Measurements from ENCODE around the gene KCNIP4. TPM values are rescaled to one million over a fixed set of nuclear protein-coding genes. Genes with fewer than 3 reads are reported as not detected.

Gene KCNIP4
- polyA plus RNA-seq, 1 donor (not counting 4 experiments of a cell fraction or from before 2014, with no cell fraction given), result 0.07 TPM

GRCh38 chr4:20839957-20840356 is 1108.6 kb downstream of the KCNIP4 start:
- no peaks in the 10 kb centered on the region for H3K9me1 ChIP-seq (ENCODE audit: control insufficient read depth, extremely low read depth, insufficient read depth, low read length)
- H4K20me1 ChIP-seq (ENCODE audit: control insufficient read depth, extremely low read depth, insufficient read depth, low read length), result no peaks in the 10 kb centered on the region
- H3K27me3 ChIP-seq (ENCODE audit: control insufficient read depth, extremely low read depth, insufficient read depth, low read length), result no peaks in the 10 kb centered on the region
- no peaks in the 10 kb centered on the region for H3K79me2 ChIP-seq (ENCODE audit: control insufficient read depth, insufficient read depth, low read length)
- peak overlapping the region in 1 of 3 experiments; percentile 7 for H3K4me3 ChIP-seq (ENCODE audit: control insufficient read depth in 2 of 3, extremely low read depth in 1 of 3, insufficient read depth in 2 of 3, low read depth in 1 of 3, low read length in 3 of 3)
- FAIRE-seq (peak; percentile 98), DNase-seq (ENCODE audit: low read depth, low spot score) (peak; percentile 38)
- H3K9ac ChIP-seq (ENCODE audit: control insufficient read depth, extremely low read depth, insufficient read depth, low read length), result no peak overlapping the region
- H2AFZ ChIP-seq (ENCODE audit: control insufficient read depth, low read length), result peak overlapping the region; percentile 63
- H3K27ac ChIP-seq (ENCODE audit: control insufficient read depth, insufficient read depth, low read length), result no peak overlapping the region
- H3K36me3 ChIP-seq (ENCODE audit: control insufficient read depth in 2 of 2, extremely low read depth in 1 of 2, insufficient read depth in 2 of 2, low read length in 2 of 2), result no peaks in the 10 kb centered on the region
- dilution Hi-C loops (cut with MboI; ENCODE audit: extremely low pct_ligation_motif_present, low sequenced_read_pairs), result no loop called here
- TF ChIP-seq CTCF (optimal IDR thresholded peaks at IDR 0.05 in 1 of 3, IDR thresholded peaks at IDR 0.05 in 1 of 3, conservative IDR thresholded peaks at IDR 0.05 in 1 of 3; ENCODE audit: extremely low read depth in 1 of 3, insufficient read depth in 2 of 3, low read length in 3 of 3) (no peak), EZH2 (IDR thresholded peaks at IDR 0.05; ENCODE audit: low read length) (no peak)
- no peaks in the 10 kb centered on the region for H3K9me3 ChIP-seq (ENCODE audit: control insufficient read depth, low read depth, low read length)
- peaks cover 19% of the 10 kb centered on the region for H3K4me1 ChIP-seq (ENCODE audit: control insufficient read depth, extremely low read depth, insufficient read depth, low read length)
- H3K4me2 ChIP-seq (ENCODE audit: control insufficient read depth, extremely low read depth, insufficient read depth, low read depth, low read length), result peak overlapping the region; percentile 66

- no peaks in the 10 kb centered on the region for H3K27me3 ChIP-seq (ENCODE audit: control insufficient read depth, extremely low read depth, insufficient read depth, low read length)
- peak overlapping the region; percentile 61 for H2AFZ ChIP-seq (ENCODE audit: control insufficient read depth, low read length)
- H3K4me1 ChIP-seq (ENCODE audit: control insufficient read depth, extremely low read depth, insufficient read depth, low read length), result peaks cover 19% of the 10 kb centered on the region
- H3K27ac ChIP-seq (ENCODE audit: control insufficient read depth, insufficient read depth, low read length), result no peak overlapping the region
- no peaks in the 10 kb centered on the region for H3K9me3 ChIP-seq (ENCODE audit: control insufficient read depth, low read depth, low read length)
- no peak overlapping the region for H3K4me3 ChIP-seq (ENCODE audit: control insufficient read depth in 2 of 3, extremely low read depth in 1 of 3, insufficient read depth in 2 of 3, low read depth in 1 of 3, low read length in 3 of 3)
- DNase-seq (ENCODE audit: low read depth, low spot score), result no peak
- no peaks in the 10 kb centered on the region for H3K9me1 ChIP-seq (ENCODE audit: control insufficient read depth, extremely low read depth, insufficient read depth, low read length)
- no peak overlapping the region for H3K4me2 ChIP-seq (ENCODE audit: control insufficient read depth, extremely low read depth, insufficient read depth, low read depth, low read length)
- no peak overlapping the region for H3K9ac ChIP-seq (ENCODE audit: control insufficient read depth, extremely low read depth, insufficient read depth, low read length)
- H3K36me3 ChIP-seq (ENCODE audit: control insufficient read depth in 2 of 2, extremely low read depth in 1 of 2, insufficient read depth in 2 of 2, low read length in 2 of 2), result no peaks in the 10 kb centered on the region
- H3K79me2 ChIP-seq (ENCODE audit: control insufficient read depth, insufficient read depth, low read length), result no peaks in the 10 kb centered on the region
- H4K20me1 ChIP-seq (ENCODE audit: control insufficient read depth, extremely low read depth, insufficient read depth, low read length), result no peaks in the 10 kb centered on the region
- no peak for TF ChIP-seq CTCF (optimal IDR thresholded peaks at IDR 0.05 in 1 of 3, IDR thresholded peaks at IDR 0.05 in 1 of 3, conservative IDR thresholded peaks at IDR 0.05 in 1 of 3; ENCODE audit: extremely low read depth in 1 of 3, insufficient read depth in 2 of 3, low read length in 3 of 3)
- TF ChIP-seq EZH2 (IDR thresholded peaks at IDR 0.05; ENCODE audit: low read length), result no peak
- dilution Hi-C loops (cut with MboI; ENCODE audit: extremely low pct_ligation_motif_present, low sequenced_read_pairs), result no loop called here
- FAIRE-seq, result no peak
Observed at GRCh38 chr4:20838476-20838875, 1110.1 kb downstream of the KCNIP4 start.

Measured in keratinocyte (primary cell).